K562 (cell line): ENCODE data around the gene SORT1. TPM values are rescaled to one million over a fixed set of nuclear protein-coding genes. Genes with fewer than 3 reads are reported as not detected.

Experiments used
- ASH1L ChIP-seq: fragments of 450-650 bp; IDR thresholded peaks from 2 replicates; pipeline ENCODE4 v1.6.1; 2018; ENCODE audit warnings: borderline replicate concordance, mild to moderate bottlenecking, low read depth; ENCODE audit not compliant: partially characterized antibody
- CBFB ChIP-seq: sonication (generic); formaldehyde crosslinking; IDR thresholded peaks from 2 replicates; pipeline ENCODE4 v1.4.0; 2020; ENCODE audit warnings: mild to moderate bottlenecking, missing genetic modification reagents
- CC2D1A ChIP-seq: fragments of 450-650 bp; IDR thresholded peaks from 2 replicates; pipeline ENCODE4 v1.6.1; 2017; ENCODE audit warnings: mild to moderate bottlenecking
- CTBP1 ChIP-seq: fragments of 450-650 bp; IDR thresholded peaks from 2 replicates; pipeline ENCODE4 v1.6.1; 2016; ENCODE audit warnings: borderline replicate concordance
- GABPB1 ChIP-seq: sonication (generic); formaldehyde crosslinking; IDR thresholded peaks from 2 replicates; pipeline ENCODE4 v1.8.0; 2022; ENCODE audit warnings: mild to moderate bottlenecking, missing genetic modification reagents
- HDGF ChIP-seq: fragments of 450-650 bp; IDR thresholded peaks from 2 replicates; pipeline ENCODE4 v1.6.1; 2016
- JUN ChIP-seq, 2 experiments: sonication (generic) in 1 of 2; formaldehyde crosslinking in 1 of 2; IDR thresholded peaks; 2 replicates each; pipeline versions ENCODE4 v1.6.1 to v1.8.0; 2012 to 2022; ENCODE audit warnings: borderline replicate concordance in 2 of 2, mild to moderate bottlenecking in 2 of 2, improper control_type of control experiment in 1 of 2, low read depth in 1 of 2, low read length in 1 of 2, missing genetic modification reagents in 1 of 2
- KLF13 ChIP-seq: fragments of 450-650 bp; IDR thresholded peaks from 2 replicates; pipeline ENCODE4 v1.6.1; 2016; ENCODE audit warnings: missing genetic modification characterization, low read depth, mild to moderate bottlenecking, missing compliant biosample characterization, moderate library complexity, borderline replicate concordance
- MNT ChIP-seq, 2 experiments: fragments of 450-650 bp; conservative IDR thresholded peaks; 2 replicates each; pipeline ENCODE4 v1.6.1; 2017; ENCODE audit warnings: mild to moderate bottlenecking in 2 of 2, moderate library complexity in 2 of 2
- MTA1 ChIP-seq: fragments of 450-650 bp; IDR thresholded peaks from 2 replicates; pipeline ENCODE4 v1.6.1; 2017; ENCODE audit warnings: borderline replicate concordance
- MTA3 ChIP-seq: fragments of 450-650 bp; formaldehyde crosslinking; IDR thresholded peaks from 2 replicates; pipeline ENCODE4 v1.6.1; 2017; ENCODE audit warnings: mild to moderate bottlenecking, borderline replicate concordance
- NR2C1 ChIP-seq, 2 experiments: fragments of 450-650 bp; IDR thresholded peaks; 2 replicates each; pipeline ENCODE4 v1.6.1; 2017; ENCODE audit warnings: mild to moderate bottlenecking in 2 of 2, antibody characterized with exemption in 1 of 2, inconsistent platforms in 1 of 2, missing compliant biosample characterization in 1 of 2, missing genetic modification characterization in 1 of 2
- POLR2AphosphoS5 ChIP-seq: IDR thresholded peaks from 2 replicates; pipeline ENCODE4 v1.6.1; 2011; ENCODE audit warnings: mild to moderate bottlenecking, low read depth, low read length, moderate library complexity; ENCODE audit not compliant: control insufficient read depth, insufficient read depth
- PURB ChIP-seq: sonication (generic); formaldehyde crosslinking; IDR thresholded peaks from 2 replicates; pipeline ENCODE4 v1.9.0; 2021; ENCODE audit warnings: low read depth, mild to moderate bottlenecking, missing genetic modification reagents
- RBM14 ChIP-seq: fragments of 200-400 bp; formaldehyde crosslinking; IDR thresholded peaks from 2 replicates; pipeline ENCODE4 v1.6.1; 2018; ENCODE audit warnings: low read depth, mild to moderate bottlenecking, low read length, moderate library complexity, borderline replicate concordance; ENCODE audit not compliant: insufficient read depth
- SAFB2 ChIP-seq: fragments of 200-400 bp; formaldehyde crosslinking; IDR thresholded peaks from 2 replicates; pipeline ENCODE4 v1.6.1; 2018; ENCODE audit warnings: borderline replicate concordance, low read length, low read depth, moderate library complexity; ENCODE audit not compliant: severe bottlenecking
- SLC30A9 ChIP-seq: fragments of 250-450 bp; sonication (Bioruptor Pico); IDR thresholded peaks from 2 replicates; pipeline ENCODE4 v1.8.0; 2022; ENCODE audit warnings: mild to moderate bottlenecking, moderate library complexity
- TSC22D4 ChIP-seq: fragments of 450-650 bp; IDR thresholded peaks from 2 replicates; pipeline ENCODE4 v1.6.1; 2016; ENCODE audit warnings: missing genetic modification characterization, missing biosample characterization, control low read depth
- ZC3H8 ChIP-seq: fragments of 450-650 bp; IDR thresholded peaks from 2 replicates; pipeline ENCODE4 v1.6.1; 2017
- ZNF174 ChIP-seq: fragments of 250-450 bp; sonication (Bioruptor Pico); IDR thresholded peaks from 2 replicates; pipeline ENCODE4 v1.4.0; 2020; ENCODE audit warnings: mild to moderate bottlenecking
- ZNF24 ChIP-seq: fragments of 450-650 bp; IDR thresholded peaks from 2 replicates; pipeline ENCODE4 v1.6.1; 2016
- ZNF324 ChIP-seq: fragments of 250-450 bp; sonication (Bioruptor Pico); IDR thresholded peaks from 2 replicates; pipeline ENCODE4 v1.4.0; 2020; ENCODE audit warnings: mild to moderate bottlenecking
- ZNF41 ChIP-seq: fragments of 250-450 bp; sonication (Bioruptor Pico); conservative IDR thresholded peaks from 2 replicates; pipeline ENCODE4 v1.4.0; 2020; ENCODE audit warnings: mild to moderate bottlenecking
- ZNF561 ChIP-seq: fragments of 450-650 bp; formaldehyde crosslinking; conservative IDR thresholded peaks from 2 replicates; pipeline ENCODE4 v1.4.0; 2020; ENCODE audit warnings: mild to moderate bottlenecking, moderate library complexity
- ZNF644 ChIP-seq: fragments of 200-800 bp; sonication (Bioruptor generic); IDR thresholded peaks from 2 replicates; pipeline ENCODE4 v1.6.1; 2016; ENCODE audit warnings: low read depth, missing genetic modification characterization, missing compliant biosample characterization
- ZNF740 ChIP-seq, 3 experiments: fragments of 200-800 bp in 1 of 3; sonication (Bioruptor generic) in 1 of 3; sonication (generic) in 1 of 3; formaldehyde crosslinking in 1 of 3; IDR thresholded peaks; 2 replicates each; pipeline versions ENCODE4 v1.6.1 to v1.8.0; 2016 to 2022; ENCODE audit warnings: mild to moderate bottlenecking in 2 of 3, missing compliant biosample characterization in 2 of 3, missing genetic modification characterization in 2 of 3, missing genetic modification reagents in 1 of 3
- polyA plus RNA-seq, 8 experiments: library from polyadenylated mRNA; depleted of rRNA in 4 of 8; stranded (reverse) in 5 of 8; unstranded in 3 of 8; fragments of >200 nt; fragmentation: Nextera tagmentation in 2 of 8; fragmentation: Illumina TruSeq in 1 of 8; extraction: Ambion mirVana in 2 of 8; extraction: Trizol in 1 of 8; gene quantifications; 2 replicates each; pipeline versions ENCODE4 v1.2.1 to v1.2.3, GENCODE V29; 2011 to 2014; ENCODE audit warnings: inconsistent platforms in 1 of 8, missing spikeins in 1 of 8
- total RNA-seq, 7 experiments: library from RNA; depleted of rRNA in 6 of 7; stranded (reverse); fragments of >200 nt in 6 of 7; fragmentation: Illumina TruSeq in 2 of 7; extraction: Trizol in 2 of 7; gene quantifications; 2 replicates each; pipeline versions ENCODE4 v1.2.1 to v1.2.3, GENCODE V29; 2011 to 2021; ENCODE audit warnings: low replicate concordance in 1 of 7

Gene SORT1
- total and polyA plus RNA-seq, 9 of the 15 experiments (the other 6 are each of a cell fraction or from before 2014, with no cell fraction given): 27.4 to 112 (median 65.0) TPM

GRCh38 chr1:109392788-109393616, 4.7 kb downstream of the SORT1 start (continued):
- TF ChIP-seq POLR2AphosphoS5: peak; percentile 71; the same call in 1 of the 2 replicates
- TF ChIP-seq ZNF41 (CRISPR knock-in tag): no peak
- TF ChIP-seq SAFB2: no peak
- peak; percentile 56; the same call in 1 of the 2 replicates for TF ChIP-seq MTA3
- TF ChIP-seq ZNF24: peak; percentile 85
- no peak for TF ChIP-seq TSC22D4 (tag)
- no peak for TF ChIP-seq JUN (IDR thresholded peaks at IDR 0.05; ENCODE audit: borderline replicate concordance, low read depth, low read length)
- no peak for TF ChIP-seq JUN (CRISPR knock-in tag; IDR thresholded peaks at IDR 0.05; ENCODE audit: borderline replicate concordance)
- TF ChIP-seq NR2C1 (IDR thresholded peaks at IDR 0.05): peak; percentile 92
- TF ChIP-seq NR2C1 (tag; IDR thresholded peaks at IDR 0.05): peak; percentile 94
- TF ChIP-seq ZNF174: no peak
- no peak for TF ChIP-seq ZNF644 (tag)
- TF ChIP-seq CC2D1A: no peak
- TF ChIP-seq PURB: no peak
- TF ChIP-seq SLC30A9 (CRISPR knock-in tag): no peak
- TF ChIP-seq GABPB1 (CRISPR knock-in tag): peak; percentile 51; the same call in 1 of the 2 replicates
- no peak; the same call in 1 of the 2 replicates for TF ChIP-seq MTA1
- TF ChIP-seq CBFB: no peak
- no peak for TF ChIP-seq ZNF740 (CRISPR knock-in tag; IDR thresholded peaks at IDR 0.05)
- TF ChIP-seq ZNF740 (tag; IDR thresholded peaks at IDR 0.05): 0 out of 4 replicates have a peak, but pooled peaks of 1 of the 2 experiments have one; percentile 40
- TF ChIP-seq HDGF: peak; percentile 58; the same call in 1 of the 2 replicates
- TF ChIP-seq KLF13 (tag): no peak
- TF ChIP-seq MNT (conservative IDR thresholded peaks at IDR 0.05): peak; percentile 48 to 81; a peak in 3 of 4 replicates
- TF ChIP-seq CTBP1: no peak
- no peak for TF ChIP-seq ZNF324 (CRISPR knock-in tag)
- no peak for TF ChIP-seq RBM14
- peak; percentile 59 for TF ChIP-seq ASH1L
- TF ChIP-seq ZC3H8: no peak
- no peak for TF ChIP-seq ZNF561 (CRISPR knock-in tag)
